Activated B cell treated with CpG ODN at 0.5 μM for 24 hours (primary cell): ENCODE results near the gene TAP2. TPM values are rescaled to one million over a fixed set of nuclear protein-coding genes. Genes with fewer than 3 reads are reported as not detected.

ENCODE experiments used
- ATAC-seq: fragments of 200-7000 bp; cut with Tn5 transposase; one replicate; pipeline ENCODE4 v1.10.0; 2021; ENCODE audit warnings: low read depth, mild to moderate bottlenecking, moderate library complexity
- CTCF ChIA-PET: fragments of 350-600 bp; sonication (Branson Sonifier 250); formaldehyde crosslinking; loops from one replicate; lab custom pipeline; 2021; ENCODE audit warnings: antibody characterized with exemption; lab: Charles Lee
- POLR2A ChIA-PET: fragments of 350-600 bp; sonication (Branson Sonifier 250); formaldehyde crosslinking; loops from one replicate; lab custom pipeline; 2021; ENCODE audit warnings: antibody characterized with exemption; lab: Charles Lee
- DNase-seq: peaks from one replicate; pipeline ENCODE4 v3.0.0; 2022
- H3K27ac Mint-ChIP-seq: one replicate; pipeline ENCODE4 v1.8.0; 2020; ENCODE audit warnings: mixed read lengths
- H3K27me3 Mint-ChIP-seq: one replicate; pipeline ENCODE4 v1.8.0; 2021; ENCODE audit warnings: mixed read lengths
- H3K36me3 Mint-ChIP-seq: one replicate; pipeline ENCODE4 v1.8.0; 2021; ENCODE audit warnings: low read depth, mixed read lengths
- H3K4me1 Mint-ChIP-seq: one replicate; pipeline ENCODE4 v1.8.0; 2021; ENCODE audit warnings: mixed read lengths
- H3K4me3 Mint-ChIP-seq: one replicate; pipeline ENCODE4 v1.8.0; 2020; ENCODE audit warnings: mild to moderate bottlenecking, mixed read lengths
- H3K9me3 Mint-ChIP-seq: one replicate; pipeline ENCODE4 v1.8.0; 2020; ENCODE audit warnings: mixed read lengths
- CTCF ChIP-seq: fragments of 200-600 bp; IDR thresholded peaks from one replicate; pipeline ENCODE4 v1.8.0; 2022; ENCODE audit warnings: antibody characterized with exemption, mild to moderate bottlenecking
- intact Hi-C: fragments of 100-400 bp; cut with micrococcal nuclease; formaldehyde crosslinking; loops from one replicate; pipeline ENCODE4 v1.15.1; 2024
- total RNA-seq: library from RNA; stranded (reverse); gene quantifications from 2 replicates; pipeline ENCODE4 v1.2.3, GENCODE V29; 2022

TAP2 gene
- total RNA-seq, 1 donor from 2014 or later = 172 TPM

GRCh38 chr6:32852018-32852843, 13.7 kb upstream of the TAP2 start:
- H3K9me3 Mint-ChIP-seq = no peaks in the 10 kb centered on the region
- peaks cover 93% of the 10 kb centered on the region for H3K36me3 Mint-ChIP-seq
- intact Hi-C loops = no loop called here
- ATAC-seq = no peak
- DNase-seq = no peak
- peaks cover 78% of the 10 kb centered on the region for H3K4me1 Mint-ChIP-seq
- ChIA-PET POLR2A (interaction anchor here (0.5 to 12.3 kb wide), 25 partner anchors 10 to 660 kb away, joined by 3 to 904 read pairs (median 12); partner anchors contain the start of genes BRD2, GPSM3, HLA-DMA and HLA-DMB), CTCF (interaction anchor here (1.2 to 5.6 kb wide), 8 partner anchors 11 to 419 kb away, joined by 3 to 218 read pairs (median 6); partner anchors contain the start of genes HLA-DMA, HLA-DOB, PSMB8 and TAP2)
- peak overlapping the region; percentile 92 for H3K27ac Mint-ChIP-seq
- H3K27me3 Mint-ChIP-seq = no peaks in the 10 kb centered on the region
- no peak for TF ChIP-seq CTCF
- H3K4me3 Mint-ChIP-seq = peak overlapping the region; percentile 99

- no peak for TF ChIP-seq CTCF
- H3K36me3 Mint-ChIP-seq = peaks cover 95% of the 10 kb centered on the region
- H3K9me3 Mint-ChIP-seq = no peaks in the 10 kb centered on the region
- H3K27me3 Mint-ChIP-seq = no peaks in the 10 kb centered on the region
- H3K4me1 Mint-ChIP-seq = peaks cover 83% of the 10 kb centered on the region
- peak overlapping the region; percentile 99 for H3K4me3 Mint-ChIP-seq
- ATAC-seq (no peak), DNase-seq (no peak)
- ChIA-PET CTCF (interaction anchor here (1.5 to 1.9 kb wide), 2 partner anchors 12 to 134 kb away, joined by 5 to 10 read pairs; partner anchors contain the start of gene TAP2), POLR2A (interaction anchor here (0.9 to 3.2 kb wide), 5 partner anchors 9 to 411 kb away, joined by 3 to 27 read pairs (median 14); partner anchors contain the start of genes HLA-DRA and TAP2)
- intact Hi-C loops = no loop called here
- H3K27ac Mint-ChIP-seq = peak overlapping the region; percentile 38
These were observed 12.5 kb upstream of the TAP2 start for GRCh38 chr6:32851025-32851424.

GRCh38 chr6:32849126-32849525, 10.6 kb upstream of the TAP2 start:
- H3K27ac Mint-ChIP-seq = peak overlapping the region; percentile 50
- DNase-seq = no peak
- peaks cover 82% of the 10 kb centered on the region for H3K4me1 Mint-ChIP-seq
- POLR2A ChIA-PET = interaction anchor here (0.7 to 3.2 kb wide), 5 partner anchors 10 to 671 kb away, joined by 3 to 27 read pairs (median 4); partner anchors contain the start of genes HLA-DRA and TAP2
- intact Hi-C loops = no loop called here
- TF ChIP-seq CTCF = no peak
- CTCF ChIA-PET = interaction anchor here (1.2 to 1.4 kb wide), 2 partner anchors 11 to 135 kb away, joined by 5 read pairs; partner anchors contain the start of gene TAP2
- H3K4me3 Mint-ChIP-seq = peak overlapping the region; percentile 28
- no peaks in the 10 kb centered on the region for H3K27me3 Mint-ChIP-seq
- H3K9me3 Mint-ChIP-seq = no peaks in the 10 kb centered on the region
- peaks cover 95% of the 10 kb centered on the region for H3K36me3 Mint-ChIP-seq
- ATAC-seq = no peak

- CTCF ChIA-PET = interaction anchor here (4.2 kb wide), 1 partner anchor 20 kb away, joined by 29 read pairs; no protein-coding TSS in a partner anchor
- intact Hi-C loops = no loop called here
- peaks cover 97% of the 10 kb centered on the region for H3K36me3 Mint-ChIP-seq
These were observed 9.3 kb upstream of the TAP2 start for GRCh38 chr6:32847795-32848194.

More at GRCh38 chr6:32847795-32848194, 9.3 kb upstream of the TAP2 start:
- no peaks in the 10 kb centered on the region for H3K9me3 Mint-ChIP-seq
- H3K4me3 Mint-ChIP-seq = peak overlapping the region; percentile 99
- H3K4me1 Mint-ChIP-seq = peaks cover 89% of the 10 kb centered on the region
- no peaks in the 10 kb centered on the region for H3K27me3 Mint-ChIP-seq
- POLR2A ChIA-PET = interaction anchor here (2.1 to 11.9 kb wide), 3 partner anchors 10 to 28 kb away, joined by 9 to 904 read pairs (median 23); partner anchors contain the start of genes PSMB9, TAP1 and TAP2
- no peak for DNase-seq
- peak overlapping the region; percentile 100 for H3K27ac Mint-ChIP-seq
- TF ChIP-seq CTCF = no peak
- no peak for ATAC-seq
